ENCODE data around the gene KMT5C.

Gene KMT5C

DNA sequence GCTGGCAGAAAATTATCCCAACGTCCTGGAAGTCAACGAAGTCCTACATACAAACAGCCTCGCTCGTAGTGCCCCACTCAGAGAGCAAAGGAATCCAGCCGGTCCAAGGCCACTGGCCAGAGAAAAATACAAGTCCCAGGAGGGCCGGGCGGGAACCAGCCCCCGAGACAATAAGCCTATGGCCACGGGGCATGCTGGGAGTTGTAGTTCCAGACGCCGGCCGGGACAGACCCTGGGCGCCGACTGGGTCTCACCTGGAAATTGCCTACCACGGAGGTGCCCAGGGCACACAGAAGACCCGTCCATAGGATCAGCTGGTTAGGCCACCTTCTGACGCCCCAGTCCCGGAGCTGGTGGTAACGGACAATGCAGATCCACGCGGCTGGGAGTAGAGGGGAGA is 19.9 kb upstream of the KMT5C start:
- Histone ChIP-seq H3K27me3 (replicated peaks; ENCODE audit: control insufficient read depth, insufficient read depth, low read length) (no peaks in the 10 kb centered on the region), H3K36me3 (ENCODE audit: control insufficient read depth, insufficient read depth, low read length) (no peaks in the 10 kb centered on the region), H3K4me3 (replicated peaks; ENCODE audit: low read depth, low read length) (no peak overlapping the region)
- no peak for DNase-seq (ENCODE audit: extremely low read depth, insufficient read length)
- TF ChIP-seq CTCF (IDR thresholded peaks at IDR 0.05; ENCODE audit: insufficient read depth, low read length, poor library complexity, severe bottlenecking), result no peak

DNA sequence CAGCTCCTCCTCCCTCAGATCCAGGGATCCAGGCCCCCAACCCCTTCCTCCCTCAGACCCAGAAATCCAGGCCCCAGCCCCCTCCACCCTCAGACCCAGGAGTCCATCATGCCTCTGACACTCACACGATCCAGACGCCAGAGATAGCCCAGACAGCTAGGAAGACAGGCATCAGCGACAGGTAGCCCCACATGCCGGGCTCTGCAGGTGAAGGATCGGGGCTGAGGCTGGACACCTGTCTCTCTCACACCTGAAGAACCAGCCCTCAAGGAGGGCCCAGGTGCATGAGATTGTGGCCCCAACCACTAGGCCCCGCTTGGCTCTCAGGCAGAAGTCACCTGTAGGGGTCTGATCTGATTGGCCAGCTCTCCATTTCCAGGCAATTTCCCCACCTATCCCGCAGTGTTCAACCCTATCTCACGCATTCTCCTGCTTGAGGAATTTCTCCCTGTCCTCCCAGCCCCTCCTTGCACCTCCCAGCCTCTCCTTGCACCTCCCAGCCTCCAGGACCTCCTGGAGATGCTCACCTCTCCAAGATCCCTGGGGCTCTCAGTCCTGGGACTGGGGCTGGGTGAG is 18.7 kb upstream of the KMT5C start:
- Histone ChIP-seq H3K36me3 (ENCODE audit: control insufficient read depth, insufficient read depth, low read length) (no peaks in the 10 kb centered on the region), H3K27me3 (replicated peaks; ENCODE audit: control insufficient read depth, insufficient read depth, low read length) (no peaks in the 10 kb centered on the region), H3K4me3 (replicated peaks; ENCODE audit: low read depth, low read length) (no peak overlapping the region)
- DNase-seq (ENCODE audit: extremely low read depth, insufficient read length), result no peak
- no peak for TF ChIP-seq CTCF (IDR thresholded peaks at IDR 0.05; ENCODE audit: insufficient read depth, low read length, poor library complexity, severe bottlenecking)

DNA sequence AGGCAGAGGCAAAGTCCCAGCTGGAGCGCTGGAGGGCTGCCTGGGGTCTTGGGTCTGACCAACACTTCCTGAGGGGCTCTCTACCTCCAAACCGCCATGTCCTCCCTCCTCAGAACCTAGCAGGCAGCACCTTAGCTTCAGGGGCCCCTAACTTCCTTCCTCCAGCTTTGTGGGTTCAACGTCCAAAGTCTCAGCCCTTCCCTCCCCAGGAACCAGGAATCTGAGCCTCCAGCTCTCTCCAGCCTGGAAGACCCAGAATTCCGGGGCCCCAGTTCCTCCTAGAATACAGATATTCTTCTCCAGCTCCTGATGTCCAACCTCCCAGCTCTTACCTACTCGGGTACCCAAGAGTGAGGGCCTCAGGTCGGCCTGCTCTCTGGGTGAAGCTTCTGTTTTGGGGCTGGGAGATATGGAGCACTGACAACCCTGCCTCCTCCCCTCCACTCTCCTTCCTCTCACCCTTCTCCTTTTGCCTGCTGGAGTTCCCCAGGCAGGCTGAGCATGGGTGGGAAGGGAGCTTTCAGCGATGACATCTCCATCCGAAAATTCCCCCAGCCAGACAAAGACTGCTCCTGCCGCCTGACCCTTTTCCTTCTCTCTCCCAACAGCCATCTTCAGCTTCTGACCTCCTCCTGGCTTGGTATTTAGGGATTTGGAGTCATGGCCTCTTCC is 18.1 kb upstream of the KMT5C start:
- no peak for TF ChIP-seq CTCF (IDR thresholded peaks at IDR 0.05; ENCODE audit: insufficient read depth, low read length, poor library complexity, severe bottlenecking)
- no peak for DNase-seq (ENCODE audit: extremely low read depth, insufficient read length)
- no peaks in the 10 kb centered on the region for H3K27me3 ChIP-seq (replicated peaks; ENCODE audit: control insufficient read depth, insufficient read depth, low read length)
- no peak overlapping the region for H3K4me3 ChIP-seq (replicated peaks; ENCODE audit: low read depth, low read length)
- H3K36me3 ChIP-seq (ENCODE audit: control insufficient read depth, insufficient read depth, low read length), result no peaks in the 10 kb centered on the region

DNA sequence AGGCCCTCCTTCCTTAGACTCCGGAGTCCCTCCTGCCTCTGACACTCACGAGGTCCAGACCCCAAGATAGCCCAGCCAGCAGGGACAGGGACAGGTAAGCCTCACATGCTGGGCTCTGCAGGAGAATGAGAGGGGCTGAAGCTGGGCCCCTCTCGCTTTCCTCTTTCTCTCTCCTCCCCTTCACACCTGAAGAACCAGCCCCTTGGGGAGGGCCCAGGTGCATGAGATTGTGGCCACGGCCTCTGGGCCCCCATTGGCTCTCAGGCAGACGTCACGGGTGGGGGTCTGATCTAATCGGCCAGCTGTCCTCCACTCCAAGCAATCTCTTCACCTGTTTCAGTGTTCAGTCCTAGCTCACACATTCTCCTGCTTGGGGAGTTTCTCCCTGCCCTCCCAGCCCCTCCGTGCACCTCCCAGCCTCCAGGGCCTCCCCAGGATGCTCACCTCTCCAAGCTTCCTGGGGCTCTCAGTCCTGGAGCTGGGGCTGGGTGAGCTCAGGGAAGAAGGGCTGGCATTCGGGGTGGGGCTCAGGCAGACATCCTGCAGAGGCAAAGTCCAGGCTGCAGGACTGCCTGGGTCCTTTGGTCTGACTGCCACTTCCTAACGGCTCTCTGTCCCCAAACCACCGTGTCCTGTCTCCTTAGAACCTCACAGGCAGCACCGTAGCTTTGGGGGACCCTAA is 17.3 kb upstream of the KMT5C start:
- Histone ChIP-seq H3K36me3 (ENCODE audit: control insufficient read depth, insufficient read depth, low read length) (no peaks in the 10 kb centered on the region), H3K4me3 (replicated peaks; ENCODE audit: low read depth, low read length) (no peak overlapping the region), H3K27me3 (replicated peaks; ENCODE audit: control insufficient read depth, insufficient read depth, low read length) (no peaks in the 10 kb centered on the region)
- no peak for DNase-seq (ENCODE audit: extremely low read depth, insufficient read length)
- TF ChIP-seq CTCF (IDR thresholded peaks at IDR 0.05; ENCODE audit: insufficient read depth, low read length, poor library complexity, severe bottlenecking), result no peak

GRCh38 chr19:55324662-55325061 is 15.0 kb upstream of the KMT5C start:
- Histone ChIP-seq H3K27me3 (replicated peaks; ENCODE audit: control insufficient read depth, insufficient read depth, low read length) (no peaks in the 10 kb centered on the region), H3K4me3 (replicated peaks; ENCODE audit: low read depth, low read length) (no peak overlapping the region), H3K36me3 (ENCODE audit: control insufficient read depth, insufficient read depth, low read length) (no peaks in the 10 kb centered on the region)
- DNase-seq (ENCODE audit: extremely low read depth, insufficient read length), result no peak
- no peak for TF ChIP-seq CTCF (IDR thresholded peaks at IDR 0.05; ENCODE audit: insufficient read depth, low read length, poor library complexity, severe bottlenecking)
